Umbilical cord (tissue), 2 donors: Measurements from ENCODE around the gene BTBD9. TPM values are rescaled to one million over a fixed set of nuclear protein-coding genes. Genes with fewer than 3 reads are reported as not detected.

Source experiments
- DNase-seq: peaks from one replicate; pipeline ENCODE4 v3.0.0-alpha.2; 2015; ENCODE audit warnings: low spot score
- total RNA-seq: library from RNA; depleted of rRNA; stranded (reverse); fragments of >200 nt; gene quantifications from one replicate; pipeline ENCODE4 v1.2.3, GENCODE V29; 2014; ENCODE audit warnings: low replicate concordance; ENCODE audit not compliant: insufficient read depth

BTBD9 gene
- total RNA-seq, 1 donor from 2014 or later, result 7.0 TPM

DNA sequence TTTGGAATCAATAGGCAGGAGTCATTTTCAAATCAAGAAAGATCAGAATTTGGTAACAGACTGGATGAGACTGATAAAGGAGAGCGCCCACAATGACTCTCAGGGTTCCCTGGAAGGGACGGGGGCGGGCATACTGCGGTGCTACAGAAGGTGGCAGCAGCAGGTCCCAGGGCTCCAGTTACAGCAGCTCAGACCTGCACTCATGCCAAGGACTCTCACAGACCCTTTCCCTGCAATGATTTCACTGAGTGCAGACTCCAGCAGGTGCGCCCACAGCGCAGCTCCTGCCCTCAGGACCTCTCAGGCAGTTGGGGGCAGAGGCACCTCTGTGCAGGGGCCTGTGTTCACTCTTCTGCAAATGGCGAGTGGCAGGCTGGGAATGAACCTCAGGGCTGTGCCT lies 460.4 kb downstream of the BTBD9 start:
- no peak for DNase-seq

DNA sequence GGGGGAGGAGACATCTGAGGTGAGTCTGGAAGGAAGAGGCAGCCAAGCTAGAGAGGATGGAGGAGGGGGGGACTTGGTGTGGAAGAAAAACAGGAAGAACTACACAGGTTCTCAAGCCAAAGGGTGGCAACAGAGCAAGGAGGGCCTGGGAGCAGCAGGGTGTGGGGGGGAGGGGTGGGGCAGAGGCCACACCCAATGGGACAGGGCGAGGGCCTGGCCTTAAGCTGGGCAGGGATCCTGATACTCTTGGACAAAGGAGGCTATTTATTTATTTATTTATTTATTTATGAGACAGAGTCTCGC lies 461.2 kb downstream of the BTBD9 start:
- no peak for DNase-seq

DNA sequence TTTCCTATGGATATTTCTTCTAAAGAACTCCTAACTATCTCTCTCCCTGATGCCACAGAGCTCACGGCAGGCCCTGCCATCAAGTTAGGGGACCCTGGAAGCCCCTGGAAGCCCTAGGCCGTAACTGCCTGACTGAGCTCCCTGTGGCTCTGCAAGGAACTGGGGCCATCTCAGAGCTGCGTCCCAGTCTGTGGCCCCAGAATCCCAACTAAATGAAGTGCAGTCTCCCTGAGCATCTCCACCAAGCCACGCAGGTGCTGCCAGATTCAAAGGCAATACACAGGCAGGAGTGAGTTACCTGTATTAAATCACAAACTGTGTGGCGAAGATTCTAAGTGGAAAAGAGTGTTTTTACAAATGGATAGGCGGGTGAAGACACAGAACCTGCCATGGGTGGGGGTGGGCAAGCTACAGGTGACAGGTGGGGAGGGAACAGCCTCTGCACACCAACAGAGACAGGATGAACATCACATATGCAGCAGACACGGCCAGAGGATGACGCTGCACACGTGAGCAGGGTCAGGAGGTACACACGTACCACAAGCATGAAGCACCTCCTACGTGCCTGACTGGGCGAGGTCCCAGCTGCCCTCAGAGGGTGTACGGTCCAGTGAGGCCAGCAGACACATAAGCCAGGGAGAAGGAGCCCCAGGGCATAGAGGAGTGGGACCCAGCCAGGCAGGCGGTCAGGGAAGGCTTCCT lies 461.7 kb downstream of the BTBD9 start:
- no peak for DNase-seq

DNA sequence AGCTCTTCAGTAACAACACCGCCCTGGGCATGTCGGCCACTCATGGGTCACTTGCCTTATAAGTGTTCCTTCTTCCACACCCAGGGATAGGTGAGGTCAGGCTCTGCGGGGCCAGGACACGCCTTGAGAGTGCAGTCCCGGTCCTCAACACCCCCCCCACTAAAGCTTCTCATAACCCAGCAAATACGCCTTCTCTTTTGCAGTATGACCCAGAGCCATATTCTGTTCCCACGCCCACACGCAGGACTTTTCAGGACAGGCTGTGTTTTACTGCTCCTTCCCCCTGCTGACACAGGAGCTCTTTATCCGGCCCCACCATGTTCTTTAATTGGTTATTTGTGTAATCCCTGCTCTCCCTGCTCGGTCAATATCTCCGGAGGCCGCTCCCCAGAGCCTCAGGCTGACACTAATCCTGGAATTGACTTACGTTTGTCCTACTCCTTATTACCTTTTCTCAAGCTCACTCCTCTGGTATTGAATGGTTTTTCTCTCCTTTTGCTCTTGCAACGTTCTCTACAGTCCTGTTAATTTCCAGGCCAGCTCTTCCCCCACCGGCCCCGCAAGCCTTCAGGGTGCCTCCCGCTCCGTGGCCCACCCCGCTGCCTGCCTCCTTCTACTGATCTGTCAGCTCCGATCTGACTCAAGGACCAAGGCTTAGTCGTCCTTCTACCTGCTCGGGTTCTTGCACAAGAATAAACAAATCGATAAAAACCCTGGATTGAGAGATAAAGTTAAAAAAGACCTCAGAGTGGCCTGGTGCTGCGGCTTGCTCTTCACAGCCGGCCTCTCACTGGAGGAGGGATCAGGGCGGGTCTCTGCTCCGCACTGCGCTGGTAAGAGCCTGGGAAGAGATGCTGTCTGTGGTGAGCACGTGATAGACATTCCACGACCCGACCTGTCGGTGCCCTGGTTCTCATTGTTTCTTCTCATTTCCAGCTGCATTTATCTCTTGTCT lies 462.7 kb downstream of the BTBD9 start:
- DNase-seq, result peak; percentile 76

DNA sequence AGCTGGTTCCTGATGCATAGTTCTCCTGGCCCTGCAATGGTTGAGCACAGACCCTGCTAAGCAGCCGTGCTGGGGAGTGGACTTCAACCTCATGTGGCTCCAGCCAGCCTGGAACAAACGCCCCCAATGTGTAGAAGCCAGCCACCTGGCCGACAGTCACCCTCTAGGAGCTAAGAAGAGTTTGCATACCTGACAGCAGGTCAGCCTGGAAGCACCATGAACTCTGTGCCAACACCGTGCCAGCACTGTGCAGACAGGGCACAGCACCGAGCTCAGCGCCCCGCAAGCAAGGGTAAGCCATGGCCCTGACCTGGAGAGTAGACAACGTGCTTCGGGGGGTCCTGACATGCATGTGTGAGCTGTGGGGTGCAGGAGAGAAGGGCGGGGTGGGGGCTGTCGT lies 463.9 kb downstream of the BTBD9 start:
- DNase-seq, result no peak

DNA sequence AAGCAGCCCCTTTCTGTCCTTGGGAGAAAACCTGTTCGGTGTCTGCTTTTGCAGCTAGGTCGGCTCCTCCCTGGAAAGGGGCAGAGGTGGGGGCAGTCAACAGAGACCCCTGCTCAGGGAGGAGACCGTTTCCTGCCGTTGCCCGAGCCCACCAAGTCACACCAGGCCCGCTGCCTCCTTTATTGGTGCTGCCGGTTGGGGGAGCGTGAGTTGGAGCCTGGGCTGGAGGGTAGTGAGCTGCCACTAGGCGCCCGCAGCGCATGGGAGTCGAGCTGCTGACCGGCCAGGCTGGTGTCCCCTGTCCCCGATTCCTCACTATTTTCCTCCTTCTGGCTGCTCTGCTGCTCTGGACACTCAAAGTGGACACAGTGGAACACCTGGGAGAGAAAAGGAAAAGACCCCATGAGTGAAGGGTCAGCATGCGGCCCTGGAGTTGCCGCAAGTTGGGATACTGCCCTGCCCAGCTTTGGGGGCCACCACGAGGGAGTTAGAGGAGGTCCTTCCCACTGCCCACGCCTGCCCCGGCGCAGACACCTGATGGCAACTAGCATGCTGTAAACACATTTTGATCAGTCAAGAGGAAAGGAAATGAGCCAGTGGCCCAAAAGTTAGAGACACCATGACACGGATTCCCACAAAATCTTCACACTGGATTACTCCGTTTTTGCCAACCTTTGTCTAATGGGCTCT lies 464.8 kb downstream of the BTBD9 start:
- DNase-seq, result no peak

DNA sequence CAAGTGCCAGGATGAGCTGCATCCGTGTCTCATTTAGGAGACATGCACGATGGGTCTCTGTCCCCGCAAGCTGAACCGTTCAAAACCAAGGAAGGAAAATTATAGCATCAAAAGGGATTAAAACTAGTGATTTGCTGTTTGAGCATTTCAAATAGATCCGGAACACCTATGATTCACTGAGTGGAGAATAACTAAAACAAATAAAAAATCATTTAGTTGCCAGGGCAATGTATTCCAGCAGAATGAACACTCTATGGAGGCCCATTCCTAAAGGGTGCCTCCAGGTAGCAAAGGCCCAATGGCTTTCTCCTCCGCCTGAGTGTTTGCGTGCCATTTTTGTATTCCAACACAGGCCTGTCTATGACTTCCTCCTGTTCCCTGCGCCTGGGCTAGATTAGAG lies 465.4 kb downstream of the BTBD9 start:
- DNase-seq, result no peak

DNA sequence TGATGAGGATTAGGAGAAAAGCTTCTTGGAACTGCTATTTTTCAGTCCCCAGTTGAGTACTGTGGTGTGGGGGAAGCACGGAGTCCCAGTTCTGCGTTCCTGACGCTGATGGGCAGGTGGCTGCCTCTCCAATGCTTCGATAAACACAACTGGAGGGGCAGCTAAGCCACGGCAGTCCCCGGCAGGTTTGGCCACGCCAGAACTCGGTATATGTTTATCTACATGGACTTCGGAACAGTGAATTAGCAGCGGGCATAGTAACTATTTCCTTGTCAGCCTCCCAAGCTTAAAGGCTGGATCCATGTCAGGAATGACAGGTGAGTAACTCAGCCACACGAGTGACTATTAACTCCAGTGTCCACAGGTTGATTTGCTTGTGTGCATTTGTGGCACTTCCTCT lies 465.8 kb downstream of the BTBD9 start:
- DNase-seq, result no peak

DNA sequence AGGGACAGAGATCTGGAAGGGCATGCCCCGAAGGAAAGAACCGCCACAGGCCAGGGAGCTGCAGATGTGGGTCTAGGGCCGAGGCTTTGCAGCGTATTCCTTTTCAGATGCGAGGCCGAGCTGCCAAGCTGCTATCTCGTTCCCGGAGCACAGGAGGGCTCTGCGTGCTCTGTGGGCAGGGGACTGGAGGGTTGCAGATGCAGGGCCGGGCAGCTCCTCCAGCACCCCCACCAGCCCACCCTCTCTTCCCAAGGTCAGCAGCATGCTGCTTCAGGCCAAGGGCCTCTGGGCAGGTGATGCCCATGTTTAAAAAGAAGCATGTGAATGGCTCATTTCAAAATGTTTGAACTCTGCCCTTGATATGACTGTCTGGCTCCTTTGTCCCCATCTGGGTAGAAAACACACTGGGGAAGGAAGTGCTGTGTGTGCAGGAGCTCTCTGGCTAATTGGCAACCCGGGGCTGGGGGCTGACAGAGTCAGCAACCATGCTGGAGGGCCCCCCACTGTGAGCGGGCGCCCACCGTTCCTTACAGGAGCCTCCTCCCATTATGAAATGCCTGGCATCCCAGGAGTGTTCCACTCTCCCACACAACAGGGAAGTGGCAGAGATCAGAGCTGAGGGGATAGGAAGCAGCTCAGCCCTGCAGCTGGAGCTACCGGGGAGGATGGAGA lies 466.9 kb downstream of the BTBD9 start:
- no peak for DNase-seq

DNA sequence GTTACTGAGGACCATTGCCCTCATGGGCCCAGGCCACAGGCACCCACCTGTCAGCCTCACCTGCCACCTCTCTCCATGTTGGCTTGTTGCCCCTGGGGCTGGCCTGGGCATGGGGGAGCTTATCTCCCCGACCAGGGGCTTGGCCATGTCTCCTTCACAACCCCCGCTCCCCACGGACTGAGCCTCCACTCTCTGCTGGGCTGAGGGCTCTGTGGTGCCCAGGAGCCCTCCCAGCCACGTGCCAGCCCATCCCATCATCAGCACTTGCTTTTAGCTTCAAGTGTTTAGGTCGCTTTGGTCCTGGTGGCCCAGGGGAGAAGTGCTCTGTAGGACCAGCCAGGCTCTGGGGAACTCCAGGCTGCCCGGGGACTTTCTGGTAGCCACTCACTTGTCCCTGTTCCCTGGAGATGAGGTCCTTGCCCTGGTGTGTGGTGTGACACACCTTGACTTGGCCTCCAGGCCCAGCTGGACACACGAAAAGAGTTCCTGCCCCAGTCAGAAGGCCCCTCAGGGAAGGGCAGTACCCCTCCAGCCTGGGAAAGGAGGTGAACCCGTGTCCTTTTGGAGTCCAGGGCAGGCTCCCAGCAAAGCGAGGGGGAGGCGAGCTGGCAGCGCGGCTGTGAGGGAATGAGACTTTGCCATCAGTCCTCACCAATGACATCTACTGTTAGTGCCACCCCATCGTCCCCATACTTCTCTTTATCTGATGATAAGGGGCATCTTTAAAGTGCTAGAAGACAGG lies 467.6 kb downstream of the BTBD9 start:
- no peak for DNase-seq

DNA sequence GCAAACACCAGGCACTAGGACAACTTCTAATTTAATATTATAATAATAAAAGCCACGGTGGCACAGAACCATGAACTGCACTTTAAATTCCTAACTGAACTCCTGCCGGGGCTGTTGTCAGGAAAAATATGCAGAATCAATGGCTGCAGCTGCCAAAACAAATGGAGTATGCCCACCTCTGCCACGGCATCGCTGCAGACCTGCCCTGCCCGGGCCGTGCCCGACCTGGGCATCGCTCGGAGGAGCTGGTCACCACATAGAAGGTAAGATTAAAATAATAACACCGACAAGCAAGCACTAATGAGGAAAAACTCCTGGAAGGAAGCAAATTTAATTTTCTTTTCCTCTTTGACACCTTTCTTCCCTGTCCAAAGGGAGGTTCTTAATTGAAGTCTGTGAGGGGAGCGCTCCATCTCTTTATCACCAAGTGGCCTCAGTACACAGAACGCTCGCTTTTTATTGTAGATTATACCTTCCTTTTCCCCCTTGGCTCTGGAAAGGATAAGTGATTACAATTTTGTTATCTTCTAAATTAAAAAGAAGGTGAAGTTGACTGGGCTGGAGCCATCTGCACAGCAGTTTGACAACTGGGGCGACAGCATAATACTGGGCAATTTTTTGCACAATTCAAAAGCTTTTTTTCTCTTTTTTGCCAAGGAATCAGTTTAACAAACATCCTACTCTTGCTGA lies 468.9 kb downstream of the BTBD9 start:
- DNase-seq, result no peak

DNA sequence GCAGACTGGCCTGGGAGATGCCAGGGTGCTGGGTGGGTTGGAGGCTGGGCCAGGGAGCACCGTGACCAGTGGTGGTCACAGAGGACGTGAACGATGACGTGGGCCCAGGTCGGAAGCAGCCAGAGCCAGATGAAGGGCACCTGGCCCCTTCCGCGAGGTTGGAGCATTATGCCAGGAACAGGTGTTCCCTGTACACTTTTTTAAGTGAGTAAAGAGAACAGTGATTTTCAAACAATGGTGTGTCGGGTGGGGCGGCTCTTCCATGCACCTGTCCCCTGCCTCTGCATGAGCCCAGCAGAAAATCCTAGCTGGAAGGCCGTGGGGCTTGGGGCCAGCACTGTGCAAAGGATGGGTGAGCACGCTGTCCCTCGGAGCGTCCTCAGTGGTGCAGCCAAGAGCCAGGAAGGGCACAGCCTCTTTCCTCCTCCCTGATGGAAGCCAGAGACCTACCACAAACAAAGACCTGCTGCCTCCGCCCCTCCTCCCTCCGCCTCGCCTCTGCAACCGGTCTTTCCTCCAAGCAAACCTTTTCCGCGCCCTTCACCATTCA lies 469.7 kb downstream of the BTBD9 start:
- DNase-seq, result peak; percentile 8

DNA sequence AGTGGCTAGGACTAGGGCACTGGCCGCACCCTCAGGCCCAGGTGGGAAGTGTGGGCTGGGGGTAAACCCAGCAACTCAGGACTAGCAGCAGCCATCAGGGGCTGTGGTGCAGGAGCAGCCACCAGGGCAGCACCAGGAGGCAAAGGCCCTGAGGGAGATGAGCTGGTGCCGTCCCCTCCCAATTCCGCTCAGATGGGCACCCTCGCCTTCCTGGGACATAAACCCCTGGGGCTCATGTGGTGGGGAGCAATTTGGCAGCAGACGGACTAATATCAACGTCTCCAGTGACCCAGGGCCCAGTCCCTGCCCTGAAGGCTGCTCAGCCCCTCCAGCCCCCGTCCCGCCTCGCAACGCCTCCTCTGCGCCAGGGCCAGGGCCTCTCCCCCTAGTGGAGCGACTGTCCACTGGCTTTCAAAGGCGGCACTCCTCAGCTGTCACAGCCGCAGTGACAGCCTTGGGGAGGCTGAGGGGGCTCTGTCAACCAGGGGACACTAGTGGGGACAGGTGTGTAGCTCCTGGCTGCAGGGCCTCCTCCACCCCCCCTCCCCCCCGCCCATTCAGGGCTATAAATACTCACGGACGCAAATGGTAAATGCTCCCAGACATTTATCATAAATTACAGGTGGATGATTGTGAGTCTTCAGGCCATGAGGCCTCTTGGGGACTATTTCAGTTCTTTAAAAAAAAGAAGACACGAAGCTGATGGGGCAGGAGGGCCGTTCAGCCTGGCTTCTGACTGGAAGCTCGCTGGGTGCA lies 470.3 kb downstream of the BTBD9 start:
- no peak for DNase-seq

DNA sequence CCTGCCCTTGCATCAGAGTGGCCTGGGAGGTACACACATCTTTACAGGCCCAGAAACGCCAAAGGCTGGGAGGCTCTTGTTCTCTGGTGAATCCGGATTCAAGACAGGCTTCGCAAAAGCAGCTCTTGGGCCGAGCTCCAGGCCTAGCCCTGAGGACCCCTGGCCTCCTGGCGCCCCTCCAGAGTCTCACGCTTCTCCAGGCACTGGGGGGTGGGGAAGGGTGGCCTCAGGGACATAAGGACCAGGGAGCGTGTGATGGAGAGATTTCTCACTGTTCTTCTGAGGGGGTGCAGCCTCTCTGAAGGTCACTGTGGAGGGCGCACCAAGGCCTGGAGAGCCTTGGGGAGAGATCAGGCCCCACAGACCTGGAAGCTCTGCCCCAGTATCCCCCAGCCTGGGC lies 471.0 kb downstream of the BTBD9 start:
- DNase-seq, result no peak

DNA sequence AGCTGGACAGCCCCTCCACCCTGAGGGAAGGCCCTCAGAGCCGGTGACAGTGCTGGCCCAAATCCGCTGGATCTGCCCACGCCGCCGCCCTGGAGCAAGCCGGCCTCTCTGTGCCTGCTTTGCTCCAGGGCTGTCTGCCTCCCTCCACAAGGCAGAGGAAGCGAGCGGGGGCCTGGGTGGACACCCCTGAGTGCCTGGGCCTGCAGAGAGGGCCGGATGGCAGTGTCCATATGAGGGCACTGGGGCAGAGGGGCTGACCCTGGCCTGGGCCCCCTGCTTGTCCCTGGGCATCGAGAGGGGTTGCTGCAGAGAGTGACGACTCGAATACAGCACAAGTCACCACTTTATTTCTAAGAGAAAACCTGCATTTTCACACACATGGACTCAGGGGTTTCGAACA lies 471.6 kb downstream of the BTBD9 start:
- no peak for DNase-seq

DNA sequence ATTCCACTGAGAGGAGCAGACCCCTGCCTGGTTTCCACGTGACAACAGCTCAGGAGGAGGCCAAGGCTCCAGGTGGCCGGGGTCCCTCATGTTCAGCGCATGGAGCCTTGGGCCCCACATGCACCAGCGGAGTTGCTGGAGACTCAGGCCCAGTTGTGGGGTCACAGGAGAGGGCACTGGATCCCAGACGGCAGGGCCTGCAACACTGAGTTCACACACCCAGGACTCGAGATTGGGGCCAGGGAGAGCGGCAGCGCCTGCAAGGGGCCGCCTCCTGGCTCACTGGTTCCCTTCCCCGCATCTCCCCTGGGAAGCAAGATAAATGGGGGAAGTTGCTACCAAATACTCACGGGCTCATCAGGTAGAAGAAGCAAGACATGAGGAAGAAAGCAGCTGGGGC lies 472.1 kb downstream of the BTBD9 start:
- no peak for DNase-seq

DNA sequence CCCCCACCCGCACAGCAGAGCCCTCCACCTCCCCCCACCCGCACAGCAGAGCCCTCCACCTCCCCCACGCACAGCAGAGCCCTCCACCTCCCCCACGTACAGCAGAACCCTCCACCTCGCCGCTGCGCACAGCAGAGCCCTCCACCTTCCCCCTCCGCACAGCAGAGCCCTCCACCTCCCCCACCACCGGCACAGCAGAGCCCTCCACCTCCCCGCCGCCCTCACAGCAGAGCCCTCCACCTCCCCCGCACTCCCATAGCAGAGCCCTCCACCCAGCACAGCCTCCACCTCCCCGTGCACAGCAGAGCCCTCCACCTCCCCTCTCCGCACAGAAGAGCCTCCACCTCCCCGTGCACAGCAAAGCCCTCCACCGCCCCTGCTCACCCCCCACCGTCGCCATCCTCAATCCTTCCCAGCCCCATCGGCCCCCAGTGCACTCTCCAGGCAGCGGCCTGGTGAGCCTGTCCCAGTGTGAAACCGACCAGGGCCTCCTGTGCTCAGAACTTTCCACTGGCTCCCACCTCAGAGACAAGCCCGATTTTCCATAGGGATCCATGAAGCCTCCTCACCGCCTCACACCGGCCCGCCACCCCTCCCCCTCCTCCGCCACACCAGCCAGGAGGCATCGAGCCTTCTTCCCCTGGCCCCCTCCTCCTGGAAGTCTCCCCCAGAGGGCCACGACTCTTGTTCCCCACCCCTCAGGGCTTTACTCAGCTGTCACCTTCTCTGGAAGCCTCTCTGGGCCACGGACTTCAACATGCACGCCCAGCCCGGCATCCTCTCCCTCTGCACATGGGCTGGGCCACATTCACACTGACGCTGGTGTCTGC lies 473.1 kb downstream of the BTBD9 start:
- DNase-seq, result no peak

DNA sequence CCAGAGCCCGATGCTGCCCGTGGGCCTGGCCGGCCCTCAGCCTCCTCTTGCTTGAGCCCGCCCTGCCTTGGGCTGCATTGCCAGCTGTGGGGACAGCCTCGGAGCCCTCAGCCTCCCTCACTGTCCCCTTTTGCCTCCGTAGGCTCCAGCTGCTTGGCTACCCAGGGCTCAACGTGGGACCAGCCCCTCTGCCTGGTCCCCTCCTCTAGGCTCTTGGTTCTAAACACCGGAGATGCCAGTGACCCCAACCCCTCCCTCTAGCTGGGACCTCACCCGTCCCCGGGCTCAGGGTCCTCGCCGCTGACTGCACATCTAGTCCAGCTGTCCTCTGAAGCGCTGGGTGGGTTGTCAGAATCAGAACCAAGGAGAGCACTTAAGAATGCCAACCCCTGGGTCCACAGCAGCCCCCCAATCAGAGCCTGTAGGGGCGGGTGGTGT lies 475.0 kb downstream of the BTBD9 start:
- no peak for DNase-seq

DNA sequence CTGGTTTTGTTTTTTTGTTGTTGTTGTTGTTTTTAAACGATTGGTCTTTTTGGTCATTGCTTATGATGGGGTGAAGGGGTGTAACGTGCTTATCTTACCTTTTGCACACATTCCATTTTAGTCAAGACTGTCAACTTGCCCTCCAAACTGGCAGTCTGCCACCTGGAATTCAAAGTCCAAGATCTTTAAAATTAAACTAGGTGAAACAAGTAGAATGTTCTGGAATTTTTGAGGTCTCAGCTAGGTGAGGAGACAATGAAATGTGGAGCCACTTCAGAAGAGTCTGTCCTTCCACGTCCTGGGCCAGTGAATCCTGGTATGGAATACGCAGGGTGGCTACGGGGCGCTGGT lies 475.6 kb downstream of the BTBD9 start:
- DNase-seq, result no peak
